Neural cell (in vitro differentiated cells): ENCODE results near the gene HS6ST3. TPM values are rescaled to one million over a fixed set of nuclear protein-coding genes. Genes with fewer than 3 reads are reported as not detected.
A peak's percentile ranks its signal among the peaks of the same experiment; 100 is the strongest.

Experiments used
- H2AFZ ChIP-seq: fragments of 200-600, 300-800 bp; sonication (generic), shearing (Covaris generic); 2 replicates; pipeline ENCODE4 v1.6.0; 2014; ENCODE audit warnings: low read depth, mild to moderate bottlenecking, antibody characterized with exemption, low read length, moderate library complexity
- H3F3A ChIP-seq: fragments of 200-600 bp; shearing (Covaris generic); 2 replicates; pipeline ENCODE4 v1.6.1; 2016; ENCODE audit warnings: mild to moderate bottlenecking, moderate library complexity, mixed read lengths, antibody characterized with exemption, low read length; ENCODE audit not compliant: insufficient read depth, poor library complexity, severe bottlenecking
- H3K27ac ChIP-seq: fragments of 200-600, 300-800 bp; sonication (generic), shearing (Covaris generic); 2 replicates; pipeline ENCODE4 v1.5.1; 2014; ENCODE audit warnings: mild to moderate bottlenecking, low read length, moderate library complexity
- H3K27me3 ChIP-seq: fragments of 300-800, 200-600 bp; sonication (generic), shearing (Covaris generic); 2 replicates; pipeline ENCODE4 v1.6.0; 2014; ENCODE audit warnings: mild to moderate bottlenecking, low read depth, low read length, moderate library complexity; ENCODE audit not compliant: insufficient read depth
- H3K36me3 ChIP-seq: fragments of 300-800, 200-600 bp; sonication (generic), shearing (Covaris generic); 2 replicates; pipeline ENCODE4 v1.5.1; 2014; ENCODE audit warnings: mild to moderate bottlenecking, antibody characterized with exemption, low read length, moderate library complexity; ENCODE audit not compliant: insufficient read depth
- H3K4me2 ChIP-seq: fragments of 300-800, 200-600 bp; sonication (generic), shearing (Covaris generic); 2 replicates; pipeline ENCODE4 v1.6.0; 2014; ENCODE audit warnings: mild to moderate bottlenecking, low read length
- H3K4me3 ChIP-seq: fragments of 300-800, 200-600 bp; sonication (generic), shearing (Covaris generic); 2 replicates; pipeline ENCODE4 v1.5.1; 2014; ENCODE audit warnings: mild to moderate bottlenecking, low read length, moderate library complexity
- H3K79me2 ChIP-seq: fragments of 200-600 bp; shearing (Covaris generic); replicated peaks from 2 replicates; pipeline ENCODE4 v1.6.0; 2014; ENCODE audit warnings: mild to moderate bottlenecking, low read length, moderate library complexity; ENCODE audit not compliant: insufficient read depth
- H3K9ac ChIP-seq: fragments of 300-800, 200-600 bp; sonication (generic), shearing (Covaris generic); 2 replicates; pipeline ENCODE4 v1.6.1; 2016; ENCODE audit warnings: mild to moderate bottlenecking, low read length, mixed read lengths
- H3K9me2 ChIP-seq: fragments of 200-600 bp; shearing (Covaris generic); 2 replicates; pipeline ENCODE4 v1.6.1; 2016; ENCODE audit warnings: mild to moderate bottlenecking, low read length, mixed read lengths; ENCODE audit not compliant: insufficient read depth
- H3K9me3 ChIP-seq: fragments of 200-600, 300-800 bp; sonication (generic), shearing (Covaris generic); 2 replicates; pipeline ENCODE4 v1.6.1; 2016; ENCODE audit warnings: mild to moderate bottlenecking, mixed run types, low read length, moderate library complexity, mixed read lengths
- H4K20me1 ChIP-seq: fragments of 200-600 bp; shearing (Covaris generic); 2 replicates; pipeline ENCODE4 v1.6.1; 2016; ENCODE audit warnings: mild to moderate bottlenecking, mixed run types; ENCODE audit not compliant: insufficient read depth
- CTCF ChIP-seq: fragments of 450-650 bp; IDR thresholded peaks from 2 replicates; pipeline ENCODE4 v1.5.1; 2014; ENCODE audit warnings: antibody characterized with exemption, mild to moderate bottlenecking, moderate library complexity; ENCODE audit not compliant: poor library complexity, severe bottlenecking
- EP300 ChIP-seq: fragments of 450-650 bp; conservative IDR thresholded peaks from 2 replicates; pipeline ENCODE4 v1.6.1; 2014; ENCODE audit warnings: antibody characterized with exemption, mild to moderate bottlenecking, moderate library complexity; ENCODE audit not compliant: poor library complexity, severe bottlenecking
- EZH2 ChIP-seq: fragments of 200-600, 300-800 bp; shearing (Covaris generic), sonication (generic); IDR thresholded peaks from 2 replicates; pipeline ENCODE4 v1.6.1; 2014; ENCODE audit warnings: antibody characterized with exemption, low read length, borderline replicate concordance, mild to moderate bottlenecking; ENCODE audit not compliant: insufficient read depth, poor library complexity, severe bottlenecking
- MXI1 ChIP-seq: fragments of 450-650 bp; conservative IDR thresholded peaks from 2 replicates; pipeline ENCODE4 v1.6.1; 2014; ENCODE audit warnings: antibody characterized with exemption, mild to moderate bottlenecking; ENCODE audit not compliant: poor library complexity, severe bottlenecking
- POLR2AphosphoS5 ChIP-seq: IDR thresholded peaks from 2 replicates; pipeline ENCODE4 v1.6.1; 2012
- RAD21 ChIP-seq: fragments of 450-650 bp; conservative IDR thresholded peaks from 2 replicates; pipeline ENCODE4 v1.6.1; 2014; ENCODE audit warnings: antibody characterized with exemption, mild to moderate bottlenecking, moderate library complexity
- REST ChIP-seq: IDR thresholded peaks from 2 replicates; pipeline ENCODE4 v1.6.1; 2012; ENCODE audit warnings: borderline replicate concordance
- SMC3 ChIP-seq: fragments of 450-650 bp; conservative IDR thresholded peaks from 2 replicates; pipeline ENCODE4 v1.6.1; 2014; ENCODE audit warnings: antibody characterized with exemption, mild to moderate bottlenecking, moderate library complexity; ENCODE audit not compliant: poor library complexity
- TAF1 ChIP-seq: IDR thresholded peaks from 2 replicates; pipeline ENCODE4 v1.6.1; 2012; ENCODE audit warnings: low read depth
- polyA plus RNA-seq: library from polyadenylated mRNA; depleted of rRNA; stranded (reverse); fragments of >200 nt; gene quantifications from 2 replicates; pipeline ENCODE4 v1.2.3, GENCODE V29; 2014

HS6ST3 gene
- polyA plus RNA-seq, 1 donor from 2014 or later, result 10.9 TPM

- Histone ChIP-seq H3K4me3 (no peak overlapping the region), H3F3A (no peaks in the 10 kb centered on the region), H3K9me3 (no peaks in the 10 kb centered on the region), H3K27ac (no peak overlapping the region), H3K27me3 (no peaks in the 10 kb centered on the region), H2AFZ (no peak overlapping the region), H4K20me1 (no peaks in the 10 kb centered on the region), H3K9ac (no peak overlapping the region), H3K9me2 (no peaks in the 10 kb centered on the region), H3K79me2 (no peaks in the 10 kb centered on the region), H3K36me3 (no peaks in the 10 kb centered on the region), H3K4me2 (no peak overlapping the region)
- TF ChIP-seq REST, result no peak
- no peak for TF ChIP-seq EZH2
- peak; percentile 56 for TF ChIP-seq SMC3
- TF ChIP-seq CTCF, result peak; percentile 38
- no peak for TF ChIP-seq POLR2AphosphoS5
- no peak for TF ChIP-seq MXI1
- peak; percentile 60 for TF ChIP-seq RAD21
- no peak for TF ChIP-seq EP300
- no peak for TF ChIP-seq TAF1
These were observed 24.1 kb upstream of the HS6ST3 start for GRCh38 chr13:96065849-96066248.

GRCh38 chr13:96068729-96069128 is 21.2 kb upstream of the HS6ST3 start:
- H3K36me3 ChIP-seq, result no peaks in the 10 kb centered on the region
- no peaks in the 10 kb centered on the region for H3K9me3 ChIP-seq
- H4K20me1 ChIP-seq, result no peaks in the 10 kb centered on the region
- H3K27ac ChIP-seq, result no peak overlapping the region
- H3K27me3 ChIP-seq, result no peaks in the 10 kb centered on the region
- no peaks in the 10 kb centered on the region for H3K9me2 ChIP-seq
- no peak for TF ChIP-seq EZH2
- TF ChIP-seq MXI1, result no peak
- TF ChIP-seq EP300, result no peak
- no peak for TF ChIP-seq SMC3
- TF ChIP-seq CTCF, result no peak
- TF ChIP-seq TAF1, result no peak
- no peak for TF ChIP-seq RAD21
- TF ChIP-seq REST, result no peak
- TF ChIP-seq POLR2AphosphoS5, result no peak
- H2AFZ ChIP-seq, result no peak overlapping the region
- no peak overlapping the region for H3K9ac ChIP-seq
- H3F3A ChIP-seq, result no peaks in the 10 kb centered on the region
- no peak overlapping the region for H3K4me3 ChIP-seq
- H3K79me2 ChIP-seq, result no peaks in the 10 kb centered on the region
- no peak overlapping the region for H3K4me2 ChIP-seq
